GM19351 (cell line): ENCODE results near the gene HPF1.
A peak's percentile ranks its signal among the peaks of the same experiment; 100 is the strongest.
"Not testable (repeated sequence)": the region's sequence is repeated elsewhere in the genome, so short reads cannot be mapped to it uniquely, and the experiment has no call there.

Source experiments
- ATAC-seq: cut with Tn5 transposase; IDR thresholded peaks from one replicate; pipeline ENCODE4 v1.9.1; 2021; ENCODE audit warnings: mild to moderate bottlenecking, moderate library complexity; ENCODE audit not compliant: unreplicated experiment

HPF1 gene

DNA sequence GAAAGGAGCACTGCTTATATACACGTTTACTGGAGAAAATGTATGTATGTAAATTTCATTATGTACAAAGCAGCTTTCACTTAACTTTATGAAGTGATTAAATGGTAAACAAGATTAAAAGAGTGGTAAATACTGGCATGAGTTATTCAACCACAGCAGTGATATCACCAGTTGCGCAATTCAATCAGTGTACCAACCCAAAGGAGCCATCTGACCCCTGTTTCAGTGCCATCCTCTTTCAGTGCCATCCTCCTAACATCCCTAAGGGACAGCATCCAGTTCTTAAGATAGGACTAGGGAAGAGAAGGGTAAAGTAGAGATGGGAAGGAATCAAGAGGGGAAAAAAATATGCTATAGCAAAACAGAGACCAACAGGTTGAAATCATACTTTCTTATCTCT is 16.2 kb downstream of the HPF1 start:
- ATAC-seq: no peak

DNA sequence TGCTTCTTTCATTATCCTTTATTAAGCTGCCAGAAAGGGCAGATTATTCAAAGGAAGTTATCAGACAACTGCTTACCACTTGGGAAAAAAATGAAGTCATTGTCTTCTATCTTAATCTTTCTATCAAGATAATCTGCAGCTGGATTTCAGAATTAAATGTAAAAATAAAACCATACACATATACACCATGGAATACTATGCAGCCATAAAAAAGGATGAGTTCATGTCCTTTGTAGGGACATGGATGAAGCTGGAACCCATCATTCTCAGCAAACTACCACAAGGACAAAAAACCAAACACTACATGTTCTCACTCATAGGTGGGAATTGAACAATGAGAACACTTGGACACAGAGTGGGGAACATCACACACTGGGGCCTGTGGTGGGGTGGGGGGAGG is 19.1 kb downstream of the HPF1 start:
- not testable (repeated sequence) for ATAC-seq

DNA sequence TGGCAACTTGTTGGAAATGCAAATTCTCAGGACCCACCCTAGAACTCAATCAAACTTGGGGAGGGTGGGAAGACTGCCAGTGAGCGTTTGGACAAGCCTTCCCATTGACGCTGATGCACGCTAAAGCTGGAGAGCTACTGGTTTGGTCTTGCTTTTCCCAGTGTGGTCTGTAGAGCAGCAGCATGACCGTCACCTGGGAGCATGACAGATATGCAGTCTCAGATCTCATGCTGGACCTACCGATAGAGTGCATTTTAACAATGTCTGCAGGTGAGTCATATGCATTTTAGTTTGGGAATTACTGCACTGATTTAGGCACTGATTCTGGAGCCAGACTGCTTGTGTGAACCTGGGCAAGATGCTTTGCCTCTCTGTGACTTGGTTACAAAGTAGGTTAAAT is 27.2 kb downstream of the HPF1 start:
- no peak for ATAC-seq

DNA sequence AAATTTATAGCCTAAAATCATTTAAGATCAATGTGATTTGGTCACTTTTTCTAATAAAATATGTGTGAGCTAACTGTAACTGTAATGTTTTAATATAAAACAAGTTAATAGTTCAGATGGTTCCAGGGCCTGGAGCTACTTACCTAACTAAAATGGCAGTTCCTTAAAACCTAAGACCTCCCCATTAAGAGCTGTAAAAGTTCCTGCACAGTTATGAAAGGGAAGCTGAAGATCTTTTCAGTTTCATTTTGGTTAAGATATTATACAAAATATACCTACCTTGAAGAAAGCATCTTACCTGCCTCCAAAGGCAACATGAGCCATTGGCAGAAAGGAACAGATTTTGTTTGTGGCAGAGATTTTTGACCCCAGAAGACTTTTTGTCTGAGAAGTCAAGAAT is 30.1 kb downstream of the HPF1 start:
- peak; percentile 53 for ATAC-seq

- ATAC-seq: no peak
These were observed 33.5 kb downstream of the HPF1 start for GRCh38 chr4:169724260-169724659.

DNA sequence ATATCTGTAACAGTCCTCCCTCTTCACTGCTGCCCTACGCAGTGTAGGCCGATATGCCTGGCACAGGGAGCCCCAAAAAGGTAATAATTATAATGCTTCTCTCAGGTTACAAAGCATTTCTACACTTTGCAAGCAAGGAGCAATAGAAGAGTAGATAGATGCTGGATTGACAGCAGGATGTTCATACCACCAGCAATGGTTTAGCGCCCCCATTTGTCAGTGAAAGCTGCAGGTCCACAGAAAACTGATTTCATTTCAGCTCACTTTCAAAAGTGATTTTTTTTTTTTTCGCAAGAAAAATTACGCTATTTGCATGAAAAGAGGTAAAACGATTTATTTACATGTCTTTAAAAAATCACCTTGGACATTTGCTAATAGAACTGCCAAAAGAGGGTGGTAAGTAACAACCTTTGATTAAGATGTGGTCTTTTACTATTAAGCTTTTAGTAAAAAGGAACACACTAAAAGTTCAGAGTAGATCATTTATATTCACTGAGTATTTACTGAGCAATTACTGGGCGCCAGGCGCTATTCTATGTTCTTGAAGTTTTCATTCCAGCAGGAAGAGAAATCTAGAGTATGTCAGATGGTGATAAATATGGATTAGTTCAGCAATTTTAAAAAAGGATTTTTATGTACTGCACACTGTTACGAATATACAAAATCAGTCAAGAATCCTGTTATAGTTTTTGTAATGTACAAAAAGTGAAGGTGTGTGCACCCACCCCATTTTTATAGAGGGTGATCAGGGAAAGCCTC is 34.4 kb downstream of the HPF1 start:
- no peak for ATAC-seq

DNA sequence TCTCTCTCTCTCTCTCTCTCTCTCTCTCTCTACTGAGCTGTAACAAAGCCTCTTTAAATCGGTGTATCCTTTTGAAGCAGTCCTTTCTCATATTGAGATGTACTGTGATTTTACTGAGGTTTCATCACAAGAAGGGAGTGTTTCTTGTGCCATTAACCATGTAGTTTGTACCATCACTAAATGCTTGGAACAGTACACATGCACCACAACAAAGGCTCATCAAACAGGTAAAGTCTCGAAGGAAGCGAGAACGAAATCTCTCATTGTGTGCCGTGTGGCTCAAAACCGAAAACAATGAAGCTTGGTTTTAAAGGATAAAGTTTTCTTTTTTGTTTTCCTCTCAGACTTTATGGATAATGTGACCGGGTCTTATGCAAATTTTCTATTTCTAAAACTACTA is 37.2 kb downstream of the HPF1 start:
- ATAC-seq: no peak

DNA sequence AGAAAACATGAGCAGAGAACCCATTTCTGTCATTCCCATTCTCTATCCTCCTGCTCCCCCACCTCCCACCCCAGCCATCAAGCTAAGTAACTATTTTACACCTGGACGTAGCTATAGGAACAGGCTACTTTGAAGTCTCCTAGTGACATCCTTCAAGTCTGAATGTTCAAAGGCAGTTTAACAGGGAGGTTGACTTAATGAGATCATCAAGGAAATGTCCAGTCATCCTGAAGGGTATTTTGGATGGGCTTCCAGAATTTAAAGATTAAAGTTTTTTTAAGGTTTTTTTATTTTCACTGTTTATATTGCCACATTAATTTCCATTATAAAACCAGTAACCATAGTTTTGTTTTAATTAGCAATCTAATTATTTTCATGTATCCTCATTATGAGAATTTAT is 41.1 kb downstream of the HPF1 start:
- ATAC-seq: no peak

- no peak for ATAC-seq
These were observed 41.9 kb downstream of the HPF1 start for GRCh38 chr4:169715826-169716225.

- no peak for ATAC-seq
These were observed 49.6 kb downstream of the HPF1 start for GRCh38 chr4:169707958-169708643.

GRCh38 chr4:169698331-169698730 is 59.4 kb downstream of the HPF1 start:
- no peak for ATAC-seq

DNA sequence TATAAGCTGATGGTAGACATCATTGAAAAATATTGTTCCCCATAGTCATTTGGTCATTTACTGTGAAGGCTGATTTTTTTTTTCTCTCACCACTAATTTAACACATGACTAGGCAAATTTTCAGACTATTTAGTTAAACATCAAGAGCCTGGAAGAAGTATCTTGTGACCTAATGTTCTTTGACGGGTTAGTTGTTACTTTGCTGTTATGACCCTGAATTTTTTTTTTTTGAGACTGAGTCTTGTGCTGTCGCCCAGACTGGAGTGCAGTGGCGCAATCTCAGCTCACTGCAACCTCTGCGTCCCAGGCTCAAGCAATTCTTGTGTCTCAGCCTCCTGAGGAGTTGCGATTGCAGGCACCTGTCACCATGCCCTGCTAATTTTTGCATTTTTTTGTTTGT is 67.0 kb downstream of the HPF1 start:
- ATAC-seq: no peak

DNA sequence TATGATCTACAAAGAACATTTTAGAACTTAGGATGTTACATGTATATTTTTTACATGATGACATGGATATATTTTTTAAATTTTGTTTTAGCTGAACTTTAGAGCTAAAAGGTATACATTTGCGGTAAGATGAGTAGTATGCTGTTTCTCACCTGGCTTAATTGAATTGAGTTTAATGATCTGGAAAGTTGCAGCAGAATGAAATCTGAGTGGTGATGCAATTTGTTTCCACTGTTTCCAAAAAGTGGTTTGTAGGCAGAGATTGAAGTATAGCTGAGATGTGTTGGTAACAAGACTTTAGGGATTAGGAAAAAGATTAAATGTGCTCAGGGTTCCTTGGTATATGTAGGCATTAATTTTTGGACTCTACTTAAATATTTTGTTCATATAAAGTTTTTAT is 68.1 kb downstream of the HPF1 start:
- ATAC-seq: no peak

- ATAC-seq: no peak
These were observed 75.2 kb downstream of the HPF1 start for GRCh38 chr4:169682372-169683047.
